Activated T-cell treated with anti-CD3 and anti-CD28 coated beads, Interleukin-2, amount 50 U/mL, for 4 hours (primary cell): ENCODE data around the gene SPOUT1. TPM values are rescaled to one million over a fixed set of nuclear protein-coding genes. Genes with fewer than 3 reads are reported as not detected.

Experiments
- ATAC-seq, 2 donors: fragments of 200-7000 bp; cut with Tn5 transposase; one replicate each; pipeline ENCODE4 v1.10.0; 2021
- DNase-seq: peaks from one replicate; pipeline ENCODE4 v3.0.0-alpha.2; 2020
- H3K27me3 Mint-ChIP-seq: one replicate; pipeline ENCODE4 v1.8.0; 2021; ENCODE audit warnings: low read depth, mixed read lengths
- H3K36me3 Mint-ChIP-seq: one replicate; pipeline ENCODE4 v1.8.0; 2022; ENCODE audit warnings: mixed read lengths; ENCODE audit not compliant: insufficient read depth
- H3K4me1 Mint-ChIP-seq: one replicate; pipeline ENCODE4 v1.8.0; 2021; ENCODE audit warnings: low read depth, mixed read lengths
- H3K4me3 Mint-ChIP-seq: one replicate; pipeline ENCODE4 v1.8.0; 2021; ENCODE audit warnings: mild to moderate bottlenecking, moderate library complexity, mixed read lengths
- H3K9me3 Mint-ChIP-seq: one replicate; pipeline ENCODE4 v1.8.0; 2021; ENCODE audit warnings: mixed read lengths
- total RNA-seq, 3 donors: library from RNA; stranded (reverse); gene quantifications; one replicate each; pipeline ENCODE4 v1.2.1, GENCODE V29; 2021

Gene SPOUT1
- total RNA-seq, 3 donors from 2014 or later: 228 to 233 (median 233) TPM

- Mint-ChIP-seq H3K36me3 (peaks cover 29% of the 10 kb centered on the region), H3K4me3 (no peak overlapping the region)
Measured at GRCh38 chr9:128823903-128824406, 5.6 kb downstream of the SPOUT1 start.

GRCh38 chr9:128823362-128823902 is 6.2 kb downstream of the SPOUT1 start:
- Mint-ChIP-seq H3K9me3 (no peaks in the 10 kb centered on the region), H3K4me3 (no peak overlapping the region), H3K36me3 (peaks cover 26% of the 10 kb centered on the region), H3K27me3 (no peaks in the 10 kb centered on the region), H3K4me1 (peaks cover 23% of the 10 kb centered on the region)
- ATAC-seq (no peak), DNase-seq (no peak)

More at GRCh38 chr9:128823903-128824406, 5.6 kb downstream of the SPOUT1 start:
- ATAC-seq (no peak), DNase-seq (no peak)
- H3K9me3 Mint-ChIP-seq: no peaks in the 10 kb centered on the region
- H3K27me3 Mint-ChIP-seq: no peaks in the 10 kb centered on the region
- H3K4me1 Mint-ChIP-seq: peaks cover 28% of the 10 kb centered on the region

- H3K36me3 Mint-ChIP-seq: peaks cover 23% of the 10 kb centered on the region
- no peaks in the 10 kb centered on the region for H3K9me3 Mint-ChIP-seq
- ATAC-seq: no peak
- peaks cover 19% of the 10 kb centered on the region for H3K4me1 Mint-ChIP-seq
- peak overlapping the region; percentile 46 for H3K4me3 Mint-ChIP-seq
- DNase-seq: no peak
- no peaks in the 10 kb centered on the region for H3K27me3 Mint-ChIP-seq
Measured at GRCh38 chr9:128822407-128823042, 7.1 kb downstream of the SPOUT1 start.

GRCh38 chr9:128821584-128822406 is 7.8 kb downstream of the SPOUT1 start:
- H3K4me1 Mint-ChIP-seq: peaks cover 14% of the 10 kb centered on the region
- H3K36me3 Mint-ChIP-seq: peaks cover 17% of the 10 kb centered on the region
- no peaks in the 10 kb centered on the region for H3K27me3 Mint-ChIP-seq
- H3K4me3 Mint-ChIP-seq: no peak overlapping the region
- DNase-seq (no peak), ATAC-seq (no peak)
- no peaks in the 10 kb centered on the region for H3K9me3 Mint-ChIP-seq

GRCh38 chr9:128820665-128821583 is 8.7 kb downstream of the SPOUT1 start:
- no peaks in the 10 kb centered on the region for H3K27me3 Mint-ChIP-seq
- ATAC-seq: no peak
- H3K4me3 Mint-ChIP-seq: peak overlapping the region; percentile 26

GRCh38 chr9:128819716-128820664 is 9.6 kb downstream of the SPOUT1 start:
- H3K27me3 Mint-ChIP-seq: no peaks in the 10 kb centered on the region
- peaks cover 14% of the 10 kb centered on the region for H3K4me1 Mint-ChIP-seq
- peaks cover 14% of the 10 kb centered on the region for H3K36me3 Mint-ChIP-seq
- DNase-seq: no peak
- H3K4me3 Mint-ChIP-seq: peak overlapping the region; percentile 48
- H3K9me3 Mint-ChIP-seq: no peaks in the 10 kb centered on the region
- no peak for ATAC-seq

More at GRCh38 chr9:128820665-128821583, 8.7 kb downstream of the SPOUT1 start:
- no peak for DNase-seq
- H3K9me3 Mint-ChIP-seq: no peaks in the 10 kb centered on the region
- H3K36me3 Mint-ChIP-seq: peaks cover 17% of the 10 kb centered on the region
- peaks cover 14% of the 10 kb centered on the region for H3K4me1 Mint-ChIP-seq

GRCh38 chr9:128818839-128819715 is 10.5 kb downstream of the SPOUT1 start:
- DNase-seq (peak; percentile 28), ATAC-seq (peak; percentile 55 to 60)
- peaks cover 14% of the 10 kb centered on the region for H3K36me3 Mint-ChIP-seq
- peaks cover 14% of the 10 kb centered on the region for H3K4me1 Mint-ChIP-seq
- no peaks in the 10 kb centered on the region for H3K27me3 Mint-ChIP-seq
- no peaks in the 10 kb centered on the region for H3K9me3 Mint-ChIP-seq
- H3K4me3 Mint-ChIP-seq: peak overlapping the region; percentile 82

GRCh38 chr9:128818099-128818838 is 11.3 kb downstream of the SPOUT1 start, which contains the start of gene ENDOG:
Gene ENDOG, plus strand, starts transcription at chr9:128818500. Its CDS starts 185 bp downstream, at chr9:128818685.
- H3K4me1 Mint-ChIP-seq: peaks cover 14% of the 10 kb centered on the region
- H3K27me3 Mint-ChIP-seq: no peaks in the 10 kb centered on the region
- peak within 1 kb of the TSS; percentile 83 for H3K4me3 Mint-ChIP-seq
- peak; percentile 94 for ATAC-seq
- H3K9me3 Mint-ChIP-seq: no peaks in the 10 kb centered on the region
- peak; percentile 96 for DNase-seq
- H3K36me3 Mint-ChIP-seq: peaks cover 14% of the 10 kb centered on the region

GRCh38 chr9:128810873-128811272 is 18.7 kb downstream of the SPOUT1 start:
- no peaks in the 10 kb centered on the region for H3K9me3 Mint-ChIP-seq
- H3K36me3 Mint-ChIP-seq: peaks cover 7% of the 10 kb centered on the region
- no peak overlapping the region for H3K4me3 Mint-ChIP-seq
- H3K27me3 Mint-ChIP-seq: no peaks in the 10 kb centered on the region
- DNase-seq (no peak), ATAC-seq (no peak)
- no peaks in the 10 kb centered on the region for H3K4me1 Mint-ChIP-seq

- Mint-ChIP-seq H3K27me3 (no peaks in the 10 kb centered on the region), H3K4me3 (no peak overlapping the region), H3K9me3 (no peaks in the 10 kb centered on the region), H3K36me3 (peaks cover 9% of the 10 kb centered on the region), H3K4me1 (no peaks in the 10 kb centered on the region)
- no peak for ATAC-seq
- no peak for DNase-seq
Measured at GRCh38 chr9:128809831-128810230, 19.8 kb downstream of the SPOUT1 start.

- H3K4me3 Mint-ChIP-seq: no peak overlapping the region
- no peaks in the 10 kb centered on the region for H3K9me3 Mint-ChIP-seq
- peaks cover 9% of the 10 kb centered on the region for H3K36me3 Mint-ChIP-seq
- no peaks in the 10 kb centered on the region for H3K27me3 Mint-ChIP-seq
- no peaks in the 10 kb centered on the region for H3K4me1 Mint-ChIP-seq
- DNase-seq (no peak), ATAC-seq (no peak)
Measured at GRCh38 chr9:128809036-128809599, 20.5 kb downstream of the SPOUT1 start.
